ENCODE results near the gene NLGN4X. TPM values are rescaled to one million over a fixed set of nuclear protein-coding genes. Genes with fewer than 3 reads are reported as not detected.

NLGN4X gene
- total RNA-seq, 2 experiments from 2014 or later = 0.08 to 0.11 TPM

- intact Hi-C loops (cut with DNase I, micrococcal nuclease) = no loop called here
Observed at GRCh38 chrX:6134255-6134654, 94.4 kb downstream of the NLGN4X start.

GRCh38 chrX:6132970-6133369 is 95.7 kb downstream of the NLGN4X start:
- no peaks in the 10 kb centered on the region for H3K4me1 Mint-ChIP-seq (ENCODE audit: low read depth)

More at GRCh38 chrX:6134255-6134654, 94.4 kb downstream of the NLGN4X start:
- DNase-seq (no peak), ATAC-seq (ENCODE audit: poor library complexity) (no peak)
- Histone ChIP-seq H3K36me3 (ENCODE audit: insufficient read depth, low read length) (no peaks in the 10 kb centered on the region), H3K4me1 (ENCODE audit: insufficient read depth, low read length) (no peaks in the 10 kb centered on the region), H3K4me3 (ENCODE audit: low read length) (no peak overlapping the region), H3K27ac (ENCODE audit: low read depth in 1 of 2, low read length in 2 of 2) (no peak overlapping the region), H3K27me3 (ENCODE audit: control insufficient read depth in 1 of 2, insufficient read depth in 2 of 2, low read length in 2 of 2) (no peaks in the 10 kb centered on the region), H3K9me3 (ENCODE audit: control insufficient read depth in 1 of 2, insufficient read depth in 1 of 2, low read length in 2 of 2) (no peaks in the 10 kb centered on the region)
- Mint-ChIP-seq H3K4me3 (no peak overlapping the region), H3K9me3 (peaks cover 2% of the 10 kb centered on the region), H3K27me3 (no peaks in the 10 kb centered on the region), H3K36me3 (ENCODE audit: low read depth) (no peaks in the 10 kb centered on the region), H3K4me1 (ENCODE audit: low read depth) (no peaks in the 10 kb centered on the region), H3K27ac (no peak overlapping the region)
- POLR2A ChIA-PET = no interaction called here
- no peak for TF ChIP-seq CTCF (IDR thresholded peaks at IDR 0.05)
- CTCF ChIA-PET = no interaction called here

GRCh38 chrX:6131287-6131686 is 97.4 kb downstream of the NLGN4X start:
- ChIA-PET POLR2A (no interaction called here), CTCF (no interaction called here)
- Mint-ChIP-seq H3K4me3 (no peak overlapping the region), H3K36me3 (ENCODE audit: low read depth) (no peaks in the 10 kb centered on the region), H3K27me3 (no peaks in the 10 kb centered on the region), H3K27ac (no peak overlapping the region), H3K4me1 (ENCODE audit: low read depth) (no peaks in the 10 kb centered on the region), H3K9me3 (no peaks in the 10 kb centered on the region)
- no peak for DNase-seq
- H3K4me3 ChIP-seq (ENCODE audit: low read length) = no peak overlapping the region
- no peak for ATAC-seq (ENCODE audit: poor library complexity)
- intact Hi-C loops (cut with DNase I, micrococcal nuclease) = no loop called here
- H3K9me3 ChIP-seq (ENCODE audit: control insufficient read depth in 1 of 2, insufficient read depth in 1 of 2, low read length in 2 of 2) = no peaks in the 10 kb centered on the region
- H3K36me3 ChIP-seq (ENCODE audit: insufficient read depth, low read length) = no peaks in the 10 kb centered on the region
- no peaks in the 10 kb centered on the region for H3K4me1 ChIP-seq (ENCODE audit: insufficient read depth, low read length)
- H3K27me3 ChIP-seq (ENCODE audit: control insufficient read depth in 1 of 2, insufficient read depth in 2 of 2, low read length in 2 of 2) = no peaks in the 10 kb centered on the region
- H3K27ac ChIP-seq (ENCODE audit: low read depth in 1 of 2, low read length in 2 of 2) = no peak overlapping the region
- TF ChIP-seq CTCF (IDR thresholded peaks at IDR 0.05) = no peak

More at GRCh38 chrX:6132970-6133369, 95.7 kb downstream of the NLGN4X start:
- TF ChIP-seq CTCF (IDR thresholded peaks at IDR 0.05) = no peak
- no peak overlapping the region for H3K4me3 Mint-ChIP-seq
- no peaks in the 10 kb centered on the region for H3K27me3 Mint-ChIP-seq
- H3K9me3 ChIP-seq (ENCODE audit: control insufficient read depth in 1 of 2, insufficient read depth in 1 of 2, low read length in 2 of 2) = no peaks in the 10 kb centered on the region
- intact Hi-C loops (cut with DNase I, micrococcal nuclease) = no loop called here
- no peaks in the 10 kb centered on the region for H3K4me1 ChIP-seq (ENCODE audit: insufficient read depth, low read length)
- POLR2A ChIA-PET = no interaction called here
- H3K4me3 ChIP-seq (ENCODE audit: low read length) = no peak overlapping the region
- CTCF ChIA-PET = no interaction called here
- H3K9me3 Mint-ChIP-seq = peaks cover 2% of the 10 kb centered on the region
- ATAC-seq (ENCODE audit: poor library complexity) (no peak), DNase-seq (no peak)
- H3K27me3 ChIP-seq (ENCODE audit: control insufficient read depth in 1 of 2, insufficient read depth in 2 of 2, low read length in 2 of 2) = no peaks in the 10 kb centered on the region
- no peaks in the 10 kb centered on the region for H3K36me3 Mint-ChIP-seq (ENCODE audit: low read depth)
- no peak overlapping the region for H3K27ac Mint-ChIP-seq
- H3K36me3 ChIP-seq (ENCODE audit: insufficient read depth, low read length) = no peaks in the 10 kb centered on the region
- H3K27ac ChIP-seq (ENCODE audit: low read depth in 1 of 2, low read length in 2 of 2) = no peak overlapping the region
